T-helper 2 cell treated with Interferon-gamma antibody and Interleukin-4, amounts not matched to agents 100 ng/mL and 5 ng/mL, for 36 hours (primary cell): ENCODE measurements around the gene ROPN1B. TPM values are rescaled to one million over a fixed set of nuclear protein-coding genes. Genes with fewer than 3 reads are reported as not detected.

Experiments used
- intact Hi-C: fragments of 100-400 bp; cut with micrococcal nuclease; formaldehyde crosslinking; loops from one replicate; pipeline ENCODE4 v1.15.1; 2023
- total RNA-seq: library from RNA; stranded (reverse); gene quantifications from 2 replicates; pipeline ENCODE4 v1.2.3, GENCODE V29; 2022

The ROPN1B gene
- total RNA-seq, 1 donor from 2014 or later = not detected

DNA sequence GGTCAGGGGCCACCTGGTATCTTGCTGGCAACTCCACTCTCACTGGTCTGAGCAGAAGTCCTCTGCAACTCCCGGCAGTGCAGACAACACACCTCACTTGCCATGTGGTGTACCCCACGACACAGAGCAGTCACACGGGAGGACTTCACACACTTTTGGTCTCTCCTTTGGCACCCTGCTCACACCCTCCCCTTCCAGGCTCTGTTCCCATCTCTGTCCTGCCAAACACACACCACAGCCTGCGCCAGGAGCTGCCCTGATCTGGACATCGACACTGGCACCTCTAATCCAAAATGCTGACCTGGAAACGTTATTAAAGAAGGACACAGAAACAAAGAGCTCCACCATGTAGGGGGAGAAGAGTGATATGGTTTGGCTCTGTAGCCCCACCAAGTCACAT, 57.8 kb downstream of the ROPN1B start:
- intact Hi-C loops = no loop called here

DNA sequence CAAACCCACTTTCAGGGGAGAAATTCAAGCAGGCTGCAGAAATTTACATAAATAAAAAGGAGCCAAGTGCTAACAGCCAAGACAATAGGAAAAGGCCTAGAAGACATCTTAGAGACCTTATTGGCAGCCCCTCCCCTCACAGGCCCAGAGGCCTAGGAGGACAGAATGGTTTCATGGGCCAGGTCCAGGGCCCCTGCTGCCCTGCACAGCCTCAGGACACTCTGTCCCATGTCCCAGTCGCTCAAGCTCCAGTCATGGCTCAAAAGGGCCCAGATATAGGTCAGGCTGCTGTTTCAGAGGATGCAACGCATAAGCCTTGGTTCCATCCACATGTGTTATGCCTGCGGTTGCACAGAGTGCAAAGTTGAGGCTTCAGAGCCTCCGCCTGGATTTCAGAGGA, 59.1 kb downstream of the ROPN1B start:
- intact Hi-C loops = no loop called here

DNA sequence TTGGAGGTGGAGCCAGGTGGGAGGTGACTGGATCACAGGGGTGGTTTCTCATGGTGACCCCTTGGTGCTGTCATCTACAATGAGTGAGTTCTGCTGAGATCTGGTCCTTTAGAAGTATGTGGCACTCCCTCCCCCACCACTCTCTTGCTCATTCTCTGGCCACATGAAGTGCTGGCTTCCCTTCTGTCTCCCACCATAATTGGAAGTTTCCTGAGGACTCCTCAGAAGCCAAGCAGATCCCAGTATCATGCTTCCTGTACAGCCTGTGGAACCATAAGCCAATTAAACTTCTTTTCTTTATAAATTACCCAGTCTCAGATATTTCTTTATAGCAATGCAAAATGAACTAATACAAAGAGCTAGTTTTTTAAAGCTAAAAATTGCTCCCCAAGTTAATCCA, 60.3 kb downstream of the ROPN1B start:
- intact Hi-C loops = no loop called here

DNA sequence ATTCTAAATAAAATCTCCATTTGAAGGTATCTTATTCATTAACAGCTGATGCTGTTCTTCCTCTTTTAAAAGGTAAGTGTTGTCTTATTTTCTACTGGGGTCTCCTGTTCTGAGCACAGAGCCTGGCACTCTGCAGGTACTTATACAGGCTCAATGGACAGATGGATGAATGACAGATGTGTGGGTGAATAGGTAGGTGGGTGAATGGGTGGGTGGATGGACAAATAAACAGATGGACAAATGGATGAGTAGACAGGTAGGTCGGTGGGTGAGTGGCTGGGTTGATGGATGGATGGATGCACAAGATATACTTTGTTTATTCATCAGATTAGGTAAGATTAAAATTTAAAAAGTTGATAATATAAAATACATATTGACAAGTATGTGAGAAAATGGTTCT, 61.5 kb downstream of the ROPN1B start:
- intact Hi-C loops = no loop called here

DNA sequence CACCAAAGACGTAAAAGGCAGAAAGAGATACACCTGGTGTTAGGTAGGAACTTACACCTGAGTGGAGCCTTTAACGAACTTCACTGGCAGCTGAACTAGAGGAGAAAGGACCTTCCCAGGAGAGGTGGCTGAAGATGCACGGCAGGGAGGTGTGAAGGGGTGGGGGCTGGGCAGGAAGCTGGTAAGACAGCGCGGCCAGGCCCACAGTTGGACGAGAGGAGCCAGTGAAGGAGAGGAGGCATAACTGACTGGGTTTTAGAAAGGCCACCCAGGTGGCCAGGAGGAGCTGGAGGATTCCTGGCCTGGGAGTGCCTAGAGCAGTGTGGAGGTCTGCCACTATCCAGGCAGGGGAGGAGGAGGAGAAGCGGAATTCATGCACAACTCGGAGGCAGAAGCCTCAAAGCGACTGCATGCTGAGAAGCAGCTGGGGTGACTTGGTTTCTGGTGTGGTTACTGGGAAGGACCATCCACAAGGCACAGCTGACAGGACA, 63.0 kb downstream of the ROPN1B start:
- intact Hi-C loops = no loop called here

Other genes starting within 250 kb of the ROPN1B start
- gene SLC41A3, start 114.9 kb downstream of the ROPN1B start, total RNA-seq = 20.6 and 25.1 TPM in 2 replicates
- not detected in 2 replicates for gene ALDH1L1, start 211.4 kb downstream of the ROPN1B start, total RNA-seq